GM12801 (cell line): Measurements from ENCODE around the gene GRM2.

ENCODE experiments used
- CTCF ChIP-seq: IDR thresholded peaks from one replicate; pipeline ENCODE4 v1.5.1; 2011; ENCODE audit warnings: control low read depth; ENCODE audit not compliant: insufficient read length; ENCODE audit errors: extremely low read depth

Gene GRM2

GRCh38 chr3:51677358-51677757 lies 29.5 kb upstream of the GRM2 start:
- no peak for TF ChIP-seq CTCF

GRCh38 chr3:51678186-51678585 lies 28.7 kb upstream of the GRM2 start:
- no peak for TF ChIP-seq CTCF

- no peak for TF ChIP-seq CTCF
These were observed 28.2 kb upstream of the GRM2 start for GRCh38 chr3:51678641-51679040.

- TF ChIP-seq CTCF = no peak
These were observed 27.6 kb upstream of the GRM2 start for GRCh38 chr3:51679318-51679717.

GRCh38 chr3:51679777-51680176 lies 27.1 kb upstream of the GRM2 start:
- no peak for TF ChIP-seq CTCF

- no peak for TF ChIP-seq CTCF
These were observed 26.7 kb upstream of the GRM2 start for GRCh38 chr3:51680196-51680595.

GRCh38 chr3:51680663-51681230 lies 26.1 kb upstream of the GRM2 start:
- no peak for TF ChIP-seq CTCF

GRCh38 chr3:51681453-51681852 lies 25.4 kb upstream of the GRM2 start:
- TF ChIP-seq CTCF = no peak
